GM18502 (cell line): ENCODE measurements around the gene A2M.

Experiments
- ATAC-seq: cut with Tn5 transposase; IDR thresholded peaks from one replicate; pipeline ENCODE4 v1.9.1; 2021; ENCODE audit warnings: mild to moderate bottlenecking; ENCODE audit not compliant: unreplicated experiment, poor library complexity

The A2M gene

DNA sequence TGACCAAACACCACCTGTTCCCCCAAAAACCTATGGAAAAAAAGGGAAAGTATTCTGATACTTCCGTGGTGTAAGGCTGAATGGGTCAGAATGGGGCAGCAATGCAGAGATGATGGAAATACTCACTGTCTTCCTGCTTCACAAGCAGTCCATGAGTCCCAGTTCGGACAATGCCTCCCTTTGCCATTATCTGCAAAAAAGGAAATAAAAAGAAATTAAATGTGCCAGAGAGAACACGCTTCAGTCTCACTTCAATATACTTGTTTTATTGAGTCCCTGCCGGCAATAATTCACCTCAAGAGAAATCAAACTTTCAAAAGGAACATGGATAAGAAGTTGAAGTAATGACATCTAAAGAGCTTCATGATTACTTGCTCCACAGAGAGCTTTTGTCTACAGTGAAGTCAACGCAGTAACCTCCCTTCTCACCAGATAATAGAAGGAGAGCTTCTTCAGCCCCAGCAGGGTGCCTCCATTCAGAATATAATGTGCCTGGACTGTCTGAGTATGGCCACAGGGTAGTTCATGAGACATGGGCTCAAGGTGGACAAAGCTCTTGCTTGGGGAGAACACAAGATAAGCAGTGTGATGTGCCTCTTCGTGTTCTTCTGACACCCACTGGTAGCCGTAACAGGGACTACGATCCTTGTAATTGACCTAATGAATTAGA lies 14.6 kb downstream of the A2M start:
- no peak for ATAC-seq

DNA sequence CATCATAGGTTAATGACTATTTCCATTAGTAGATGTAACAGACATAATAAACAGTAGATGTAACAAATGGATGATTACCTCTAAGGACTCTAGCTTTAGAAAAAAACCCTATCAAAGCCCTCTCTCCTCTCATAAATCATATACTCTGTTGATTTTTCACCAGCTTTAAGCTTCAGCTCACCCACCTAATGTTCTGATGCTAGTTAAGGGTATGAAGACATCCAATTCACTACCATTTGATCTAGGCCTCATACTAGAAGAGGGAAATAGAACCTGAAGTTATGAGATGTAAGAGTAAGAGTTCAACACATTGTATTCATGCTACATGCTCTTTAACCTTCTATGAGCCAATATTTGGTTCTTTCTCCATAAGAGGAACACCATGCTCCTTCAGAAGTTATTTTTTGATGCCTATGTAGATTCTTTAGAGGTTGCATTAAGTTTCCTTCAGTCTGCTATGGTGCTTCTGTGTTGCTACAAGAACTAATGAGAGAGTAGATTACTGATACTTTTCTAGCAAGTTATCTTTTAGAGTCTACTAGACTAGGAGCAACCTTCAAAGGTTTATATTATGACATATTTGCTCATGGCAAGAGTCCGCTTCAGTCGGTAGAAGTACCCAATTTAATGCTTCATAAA lies 16.0 kb downstream of the A2M start:
- ATAC-seq = no peak

DNA sequence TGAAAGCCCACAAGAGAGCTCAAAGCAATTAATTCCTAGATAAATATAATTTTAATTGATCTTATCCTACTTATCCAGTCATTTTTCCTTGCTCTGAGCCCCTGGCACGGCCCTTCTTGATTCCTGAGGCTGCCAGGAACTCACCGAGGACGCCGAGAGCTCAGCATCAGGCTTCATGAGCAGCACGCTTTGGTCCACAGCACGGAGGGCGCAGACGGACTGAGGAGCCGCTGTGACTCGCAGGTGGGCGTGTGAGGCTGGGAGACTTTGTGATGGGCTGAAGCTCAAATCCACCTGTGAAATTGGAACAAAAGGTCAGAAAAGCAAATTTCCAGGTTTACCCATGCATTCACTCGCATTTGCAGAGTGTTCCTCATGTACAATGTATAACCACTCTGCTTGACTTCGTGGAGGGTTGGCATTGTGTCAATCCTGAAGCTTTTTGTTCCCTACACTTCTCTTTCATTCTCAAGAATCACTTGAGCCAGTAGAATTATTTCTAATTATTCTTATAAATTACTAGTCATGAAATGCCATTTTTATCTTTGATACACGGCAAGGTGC lies 17.2 kb downstream of the A2M start:
- ATAC-seq = no peak

DNA sequence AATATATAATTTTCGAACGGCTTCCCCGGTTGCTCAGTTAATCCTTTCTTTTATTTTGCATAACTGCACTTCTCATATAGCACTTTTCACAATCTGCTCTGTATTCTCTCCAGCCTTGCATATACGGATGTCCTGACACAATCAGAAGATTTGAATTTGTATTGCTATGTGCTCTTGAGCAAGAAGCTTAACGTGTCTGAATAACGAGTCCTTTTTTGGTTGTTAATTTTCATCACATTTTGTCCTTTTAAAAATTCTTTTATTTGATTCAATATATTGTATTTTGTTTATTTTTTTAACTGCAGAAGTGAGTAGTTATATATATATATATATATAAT lies 17.6 kb downstream of the A2M start:
- no peak for ATAC-seq

DNA sequence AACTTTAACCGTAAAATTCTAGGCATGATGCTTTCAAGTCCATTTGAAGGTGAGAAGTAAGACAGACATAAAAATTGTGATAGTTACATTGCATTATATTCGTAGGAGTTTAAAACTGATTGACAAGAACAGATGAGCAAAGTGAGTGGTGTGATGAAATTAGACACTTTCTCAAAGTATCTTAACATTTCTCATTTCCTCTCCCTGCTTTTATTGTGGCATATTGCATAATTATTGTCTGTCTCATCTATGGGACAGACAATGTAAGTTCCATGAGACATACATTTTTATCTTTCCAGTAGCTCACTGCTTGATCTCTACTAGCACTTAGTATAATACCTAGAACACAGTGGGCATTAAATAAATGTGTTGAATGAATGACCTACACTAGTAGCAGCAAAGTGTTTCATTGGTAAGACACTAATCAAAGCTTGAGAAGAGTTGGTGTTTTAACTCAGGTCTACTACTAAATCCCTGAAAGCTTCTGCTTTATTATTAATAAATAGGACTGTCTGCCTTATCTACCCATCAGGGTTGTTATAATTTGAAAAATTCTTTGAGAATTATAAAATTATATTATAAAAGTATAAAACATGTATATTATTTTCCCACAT lies 19.0 kb downstream of the A2M start:
- no peak for ATAC-seq

DNA sequence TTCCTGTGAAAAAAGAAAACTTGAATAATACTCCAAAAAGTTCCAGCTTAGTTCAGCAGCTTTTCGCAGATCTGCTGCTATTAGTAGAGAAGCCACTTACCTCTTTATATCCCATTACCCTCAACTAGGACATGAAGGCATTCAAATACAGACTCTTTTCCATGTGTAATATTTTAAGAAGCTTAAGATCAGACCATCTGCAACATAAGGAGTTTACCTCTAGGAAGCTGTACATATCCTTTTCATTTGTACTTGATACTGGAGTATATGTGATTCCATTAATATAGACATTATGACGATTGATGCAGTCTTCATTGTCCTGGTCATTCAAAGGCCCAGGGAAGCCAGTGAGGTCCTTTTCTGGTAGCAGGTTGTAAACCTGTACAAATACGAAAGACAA lies 20.4 kb downstream of the A2M start:
- ATAC-seq = no peak

DNA sequence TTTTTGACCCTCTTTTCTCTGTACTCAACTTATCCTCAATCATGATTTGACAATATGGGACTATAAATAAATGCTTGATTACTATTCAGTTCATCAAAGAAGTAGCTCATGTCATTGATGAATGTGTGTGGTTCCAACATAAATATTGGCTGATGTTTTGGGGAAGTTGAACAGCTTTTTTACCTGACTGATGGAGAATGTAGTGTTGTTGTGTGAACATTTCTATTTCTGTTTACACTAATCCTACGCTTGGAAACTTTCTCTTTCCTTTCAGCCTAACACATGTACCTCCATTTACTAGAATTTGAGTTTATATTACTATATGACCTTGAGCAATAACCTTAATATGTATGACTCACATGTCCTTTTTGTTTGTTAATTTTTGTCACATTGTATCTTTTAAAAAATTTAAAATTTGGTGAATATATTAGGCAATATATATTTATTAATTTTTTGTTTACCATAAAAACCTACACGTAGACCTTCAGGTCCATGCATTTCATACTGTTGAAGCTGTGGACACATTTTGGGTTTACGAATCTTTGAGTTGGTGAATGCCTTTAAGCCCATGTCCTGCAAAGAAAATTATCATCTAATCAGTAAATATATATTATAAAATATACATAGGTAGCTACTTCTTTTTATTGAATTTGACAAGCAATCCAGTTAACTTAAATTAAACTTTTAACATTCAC lies 21.1 kb downstream of the A2M start:
- no peak for ATAC-seq

DNA sequence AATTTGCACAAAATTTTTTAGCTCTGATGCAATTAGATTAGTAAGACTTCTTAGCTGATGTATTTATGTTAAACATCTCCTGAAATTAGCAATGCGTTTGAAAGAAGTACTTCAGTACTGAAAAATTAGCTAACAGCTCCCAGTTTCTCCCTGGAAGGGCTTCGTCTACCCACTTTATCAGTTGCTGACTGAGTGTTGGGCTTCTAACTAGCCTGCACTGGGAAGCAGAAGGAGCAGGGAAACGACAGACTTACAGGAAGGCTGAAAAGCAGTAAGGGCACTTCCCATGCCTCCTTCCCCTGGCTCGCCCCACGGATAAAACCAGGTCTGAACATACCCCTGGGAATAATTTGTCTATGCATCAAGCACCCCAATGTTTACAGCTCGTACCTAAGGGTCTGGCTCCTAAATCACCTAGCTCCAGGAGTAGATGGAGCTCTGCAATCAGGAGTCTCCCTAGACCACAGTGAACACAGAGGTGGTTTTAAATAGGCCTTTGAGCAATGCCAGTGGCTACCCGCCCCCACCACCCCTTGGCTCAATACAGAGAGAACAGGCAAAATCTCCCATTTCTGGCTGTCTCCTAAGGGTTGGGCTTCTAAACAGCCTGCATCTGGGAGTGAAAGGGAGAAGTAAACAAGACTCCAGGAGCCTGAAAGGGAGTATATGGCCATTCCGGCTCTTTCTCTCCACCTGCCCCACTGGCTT lies 23.7 kb downstream of the A2M start:
- no peak for ATAC-seq

DNA sequence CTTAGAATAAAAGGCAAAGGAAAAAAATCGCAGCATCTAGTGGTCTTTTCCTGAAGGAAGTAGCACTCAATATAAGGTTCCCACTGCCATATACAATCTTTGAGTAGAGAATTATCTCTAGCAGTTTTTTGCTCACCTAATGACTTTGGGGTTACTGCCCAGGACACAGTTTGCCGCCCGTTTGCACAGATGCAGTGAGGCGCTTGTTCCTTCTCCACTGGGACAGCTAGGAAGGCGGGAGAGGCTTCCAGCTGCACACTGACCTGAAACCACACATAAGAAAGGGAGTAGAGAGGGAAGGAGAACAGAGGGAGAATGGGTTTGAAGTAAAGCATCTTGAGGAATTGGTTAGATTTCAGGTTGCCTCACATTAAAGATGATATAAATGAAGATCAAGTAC lies 25.5 kb downstream of the A2M start:
- ATAC-seq = no peak

DNA sequence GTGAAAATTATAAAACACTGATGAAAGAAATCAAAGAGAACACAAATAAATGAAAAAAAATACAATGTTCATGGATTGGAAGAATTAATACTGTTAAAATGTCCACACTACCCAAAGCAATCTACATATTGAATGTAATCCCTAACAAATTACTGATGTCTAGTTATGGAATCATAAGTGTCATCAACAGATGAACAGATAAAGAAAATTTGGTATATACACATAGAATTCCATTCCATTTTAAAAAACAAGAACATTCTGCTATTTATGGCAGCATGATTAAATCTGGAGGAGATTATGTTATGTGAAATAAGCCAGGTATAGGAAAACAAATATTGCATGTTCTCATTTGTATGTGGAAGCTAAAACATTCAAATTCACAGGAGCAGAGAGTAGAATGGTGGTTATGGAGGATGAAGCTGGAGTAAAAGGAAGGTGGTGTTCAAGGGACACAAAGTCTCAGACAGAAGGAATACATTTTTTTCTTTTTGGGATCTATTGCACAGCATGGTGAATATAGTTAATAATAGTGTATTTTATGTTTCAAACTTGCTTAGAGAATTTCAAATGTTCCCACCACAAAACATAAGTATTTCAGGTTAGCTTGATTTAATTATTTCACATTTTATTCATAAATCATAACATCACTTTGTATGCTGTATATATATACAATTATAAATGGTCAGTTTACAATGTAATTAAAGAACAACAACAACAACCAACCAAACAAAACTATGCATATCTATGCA lies 28.5 kb downstream of the A2M start:
- ATAC-seq = no peak

DNA sequence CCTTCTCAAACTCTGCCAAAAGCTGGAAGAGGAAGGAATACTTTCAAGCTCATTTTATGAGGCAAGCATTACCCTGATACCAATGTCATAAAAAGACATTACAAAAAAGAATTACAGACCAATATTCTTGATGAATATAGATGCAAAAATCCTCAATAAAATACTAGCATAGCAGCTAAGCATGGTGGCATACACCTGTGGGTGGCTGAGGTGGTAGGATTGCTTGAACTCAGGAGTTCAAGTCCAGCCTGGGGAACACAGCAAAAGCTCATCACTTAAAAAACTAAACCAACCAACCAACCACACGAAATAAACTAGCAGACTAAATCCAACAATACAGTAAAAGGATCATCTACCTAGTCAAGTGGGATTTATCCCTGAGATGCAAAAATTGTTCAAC lies 29.6 kb downstream of the A2M start:
- no peak for ATAC-seq

DNA sequence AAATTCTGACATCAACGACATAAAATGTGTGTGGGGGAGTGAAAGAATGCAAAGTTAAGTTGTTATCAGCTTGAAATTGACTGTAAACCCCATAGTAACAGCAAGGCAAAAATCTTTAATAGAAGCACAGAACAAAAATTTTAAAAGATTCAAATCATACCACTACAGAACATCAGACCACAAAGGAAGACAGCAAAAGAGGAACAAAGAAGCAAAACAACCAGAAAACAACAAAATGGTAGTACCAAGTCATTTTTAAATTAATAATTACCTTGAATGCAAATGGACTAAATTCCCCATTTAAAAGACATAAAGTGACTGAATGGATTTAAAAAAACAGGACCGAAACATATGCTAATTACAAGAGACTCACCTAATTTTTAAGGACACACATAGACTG lies 31.3 kb downstream of the A2M start:
- ATAC-seq = no peak

DNA sequence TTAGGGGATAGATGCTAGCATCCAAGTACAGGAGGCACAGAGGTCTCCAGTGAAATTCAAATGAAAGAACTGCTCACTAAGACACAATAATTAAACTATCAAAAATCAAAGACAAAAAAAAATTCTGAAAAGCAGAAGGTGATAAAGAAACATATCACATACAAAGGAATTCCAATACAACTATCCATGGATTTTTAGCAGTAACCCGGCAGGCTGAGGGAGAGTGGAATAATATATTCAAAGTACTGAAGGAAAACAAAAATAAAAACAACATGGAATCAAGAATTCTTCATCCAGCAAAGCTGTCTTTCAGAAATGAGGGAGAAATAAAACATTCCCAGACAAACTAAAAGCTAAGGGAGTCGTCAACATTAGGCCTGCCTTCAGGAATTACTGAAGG lies 31.9 kb downstream of the A2M start:
- ATAC-seq = no peak

DNA sequence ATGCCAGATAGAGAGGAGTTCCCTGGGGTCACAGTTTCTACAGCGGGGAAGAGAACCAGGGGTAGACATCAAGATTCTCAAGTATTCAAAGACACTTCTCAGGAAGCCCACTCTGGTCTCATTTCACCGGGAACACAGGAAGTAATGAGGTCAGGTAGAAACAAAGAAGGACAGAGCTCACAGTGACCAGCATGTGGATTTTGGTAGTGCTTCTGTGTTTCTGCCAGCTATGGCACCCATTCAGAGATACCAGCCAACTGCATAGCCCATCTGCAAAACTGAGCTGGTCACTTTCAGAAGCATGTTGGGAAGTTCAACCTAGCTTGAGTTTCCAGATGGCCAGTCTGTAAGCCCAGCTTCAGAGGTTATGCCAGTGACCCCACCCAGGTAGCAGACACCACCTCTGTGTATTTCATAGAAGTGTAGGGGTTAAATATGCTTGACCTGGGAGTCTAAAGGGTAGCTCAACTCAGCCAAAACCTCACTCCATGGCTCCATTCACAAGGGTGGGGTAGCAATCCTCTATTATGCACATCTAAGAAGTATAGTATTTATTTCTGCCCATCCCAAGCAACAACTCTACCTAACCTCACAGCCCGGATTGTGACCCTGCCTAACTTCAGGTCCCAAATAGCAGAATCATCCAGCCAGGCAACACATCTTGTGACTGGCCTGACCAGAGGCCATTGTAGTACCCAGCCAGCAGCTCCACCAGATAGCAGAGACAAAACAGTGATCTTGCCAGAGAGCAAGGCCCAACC lies 33.9 kb downstream of the A2M start:
- no peak for ATAC-seq

DNA sequence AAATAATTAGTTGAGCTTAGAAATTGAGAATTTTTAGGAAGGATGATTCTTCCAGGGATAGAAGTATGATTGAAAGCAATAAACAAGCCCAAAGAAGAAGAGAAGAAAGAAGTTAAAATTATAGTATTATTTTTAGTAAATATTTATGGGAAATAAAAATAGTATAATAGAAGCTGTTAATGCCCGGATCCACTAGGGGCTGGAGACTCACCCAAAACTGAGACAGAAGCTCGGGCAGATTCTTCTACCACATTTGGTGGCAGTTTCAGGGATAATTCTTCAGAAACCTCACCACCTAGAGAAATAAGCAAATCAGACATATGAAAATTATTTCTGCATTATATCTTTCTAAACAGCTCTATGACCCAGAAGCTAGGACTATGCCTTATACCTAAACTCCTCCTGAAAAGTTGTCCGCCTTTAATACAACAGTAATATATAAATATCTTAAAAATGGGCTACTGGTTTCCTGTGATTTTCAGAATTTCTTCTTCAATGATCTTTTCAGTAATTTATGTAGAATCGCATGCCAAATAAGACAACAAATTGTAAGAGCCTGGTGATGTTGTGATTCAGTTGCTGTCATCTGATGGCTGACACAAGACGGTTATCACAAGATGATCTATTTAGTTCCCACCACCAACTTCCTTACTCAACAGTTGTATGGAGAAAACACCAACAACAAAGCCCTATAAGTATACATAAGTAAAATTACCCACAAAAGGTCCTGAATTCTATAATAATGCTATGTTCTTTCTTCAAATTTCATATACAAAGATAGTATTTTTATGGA lies 35.6 kb downstream of the A2M start:
- ATAC-seq = no peak

DNA sequence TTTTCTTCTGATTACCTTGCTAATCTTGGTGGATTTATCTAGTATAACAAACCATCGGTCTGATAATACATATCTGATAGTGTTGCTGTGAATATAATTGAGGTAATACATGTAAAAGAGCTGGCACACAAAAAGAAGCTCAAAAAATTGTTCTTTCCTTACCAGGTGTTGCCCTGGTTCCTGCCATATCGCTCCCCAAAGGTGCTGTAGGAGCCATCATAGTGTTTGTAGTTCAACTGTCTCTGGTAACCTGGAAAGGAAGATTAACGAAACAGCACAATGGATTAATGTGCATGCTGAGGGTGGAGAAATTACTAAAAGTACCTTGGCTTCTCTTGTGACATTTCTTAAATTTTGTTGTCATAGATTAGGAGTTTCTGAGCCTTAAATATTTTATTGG lies 36.6 kb downstream of the A2M start:
- ATAC-seq = no peak

DNA sequence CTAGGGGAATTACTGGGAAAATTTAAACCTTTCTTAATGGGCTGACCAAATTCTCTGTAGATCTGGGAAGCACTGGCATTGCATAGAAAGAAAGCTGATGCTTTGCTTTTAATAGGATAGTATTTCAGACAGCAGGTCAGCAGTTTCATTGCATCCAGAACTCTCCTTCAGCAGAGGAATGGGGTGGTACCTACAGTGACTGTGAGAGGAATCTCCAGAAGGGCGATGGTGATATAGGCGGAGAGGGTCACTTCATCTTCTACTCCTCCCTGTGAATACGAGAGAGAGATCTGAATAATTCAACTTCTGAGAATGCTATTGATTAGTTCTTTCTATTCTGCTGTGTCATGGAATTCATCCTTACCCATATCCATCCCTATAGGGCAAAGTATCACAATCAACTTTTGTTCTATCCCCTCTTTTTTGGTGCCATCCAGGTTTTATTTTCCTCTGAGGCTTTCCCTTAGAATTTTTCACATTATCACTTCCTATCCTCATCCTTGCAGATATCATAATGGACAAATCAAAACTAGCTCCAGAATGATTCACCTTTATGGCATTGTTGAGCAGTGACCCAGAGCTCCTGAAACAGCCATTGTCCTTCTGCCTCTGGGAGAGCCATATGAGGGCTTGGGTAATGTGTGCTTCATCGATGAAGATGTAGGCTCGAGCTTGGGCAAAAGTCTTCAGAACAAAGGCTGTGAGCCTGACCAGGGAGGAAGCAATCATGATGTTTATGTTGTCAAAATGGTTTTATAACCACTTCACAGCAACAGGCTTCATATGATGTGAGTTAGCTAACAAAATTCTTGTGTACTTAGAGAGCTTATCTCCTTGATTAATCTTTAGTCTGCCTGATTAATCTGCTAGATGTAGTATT lies 38.3 kb downstream of the A2M start:
- no peak for ATAC-seq

DNA sequence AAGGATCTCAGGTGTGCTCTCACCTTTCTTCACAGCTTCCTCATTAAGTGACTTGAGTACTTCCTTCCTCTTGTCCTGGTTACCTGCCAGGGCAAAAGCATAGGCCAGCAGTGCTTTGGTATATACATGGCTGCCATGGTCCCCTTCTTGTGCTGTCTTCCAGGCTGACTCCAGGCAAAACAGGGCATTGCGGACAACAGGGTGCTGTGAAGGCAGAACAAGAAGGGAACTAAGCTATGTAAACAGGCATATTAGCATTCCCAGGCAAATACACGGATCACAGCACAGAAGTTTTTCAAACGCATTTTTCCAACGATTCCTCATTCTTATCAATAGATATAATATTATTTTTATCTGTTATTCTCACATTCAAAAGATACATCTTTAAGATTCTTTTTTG lies 39.0 kb downstream of the A2M start:
- no peak for ATAC-seq
